ENCODE data around the gene HTR3B. TPM values are rescaled to one million over a fixed set of nuclear protein-coding genes. Genes with fewer than 3 reads are reported as not detected.

HTR3B gene
- total and polyA plus RNA-seq, 8 donors = not detected

- ATAC-seq = no peak
- no peak for TF ChIP-seq CTCF (IDR thresholded peaks at IDR 0.05)
- Histone ChIP-seq H3K27ac (no peak overlapping the region), H3K27me3 (no peaks in the 10 kb centered on the region), H3K4me3 (no peak overlapping the region), H3K36me3 (no peaks in the 10 kb centered on the region), H3K4me1 (peaks cover 0 to 10% (median 4%) of the 10 kb centered on the region in 3 donors), H3K9me3 (no peaks in the 10 kb centered on the region)
- FAIRE-seq = no peak
- intact Hi-C loops (cut with DNase I) = no loop called here
- no peak for DNase-seq
- 77 to 84% methylated on average over 5 of the region's 5 CpGs for WGBS, 2 donors
Measured at GRCh38 chr11:113862435-113862834, 42.2 kb upstream of the HTR3B start.

GRCh38 chr11:113864410-113864809 lies 40.2 kb upstream of the HTR3B start:
- no peaks in the 10 kb centered on the region for H3K27me3 ChIP-seq
- H3K4me3 ChIP-seq = no peak overlapping the region
- ATAC-seq = no peak
- no peak for DNase-seq
- H3K4me1 ChIP-seq = peaks cover 0 to 7% (median 4%) of the 10 kb centered on the region in 3 donors
- 97 to 98% methylated on average over 3 of the region's 3 CpGs for WGBS, 2 donors
- intact Hi-C loops (cut with DNase I) = no loop called here
- no peaks in the 10 kb centered on the region for H3K36me3 ChIP-seq
- no peaks in the 10 kb centered on the region for H3K9me3 ChIP-seq
- no peak for TF ChIP-seq CTCF (IDR thresholded peaks at IDR 0.05)
- no peak for FAIRE-seq
- H3K27ac ChIP-seq = no peak overlapping the region

- H3K4me1 ChIP-seq = no peaks in the 10 kb centered on the region
- DNase-seq (no peak), FAIRE-seq (no peak), ATAC-seq (no peak)
- TF ChIP-seq CTCF (IDR thresholded peaks at IDR 0.05) = no peak
- no peaks in the 10 kb centered on the region for H3K9me3 ChIP-seq
- no peaks in the 10 kb centered on the region for H3K27me3 ChIP-seq
- H3K4me3 ChIP-seq = no peak overlapping the region
- no peaks in the 10 kb centered on the region for H3K36me3 ChIP-seq
- intact Hi-C loops (cut with DNase I) = no loop called here
- 94 to 97% methylated on average over 8 of the region's 8 CpGs for WGBS, 2 donors
- no peak overlapping the region for H3K27ac ChIP-seq
Measured at GRCh38 chr11:113865873-113866272, 38.7 kb upstream of the HTR3B start.

GRCh38 chr11:113867843-113868503 lies 36.6 kb upstream of the HTR3B start:
- FAIRE-seq (no peak), DNase-seq (no peak), ATAC-seq (no peak)
- intact Hi-C loops (cut with DNase I) = no loop called here
- Histone ChIP-seq H3K9me3 (no peaks in the 10 kb centered on the region), H3K4me1 (no peaks in the 10 kb centered on the region), H3K27ac (no peak overlapping the region), H3K36me3 (no peaks in the 10 kb centered on the region), H3K4me3 (no peak overlapping the region), H3K27me3 (no peaks in the 10 kb centered on the region)
- no peak for TF ChIP-seq CTCF (IDR thresholded peaks at IDR 0.05)
- 86 to 91% methylated on average over 3 of the region's 3 CpGs for WGBS, 2 donors

GRCh38 chr11:113871336-113871735 lies 33.3 kb upstream of the HTR3B start:
- no peaks in the 10 kb centered on the region for H3K36me3 ChIP-seq
- TF ChIP-seq CTCF (IDR thresholded peaks at IDR 0.05) = no peak
- WGBS, 2 donors = 89 to 94% methylated on average over 3 of the region's 3 CpGs
- ATAC-seq = no peak
- no peak overlapping the region for H3K4me3 ChIP-seq
- no peak for DNase-seq
- no peak for FAIRE-seq
- no peaks in the 10 kb centered on the region for H3K9me3 ChIP-seq
- intact Hi-C loops (cut with DNase I) = no loop called here
- no peaks in the 10 kb centered on the region for H3K27me3 ChIP-seq
- peaks cover 0 to 12% (median 0%) of the 10 kb centered on the region in 3 donors for H3K4me1 ChIP-seq
- H3K27ac ChIP-seq = no peak overlapping the region
